ENCODE measurements around the gene NIPSNAP3A.

The NIPSNAP3A gene

GRCh38 chr9:104778802-104779201, 31.3 kb downstream of the NIPSNAP3A start:
- DNase-seq (ENCODE audit: low read depth in 2 of 2): no peak
- TF ChIP-seq, protein P1, sequence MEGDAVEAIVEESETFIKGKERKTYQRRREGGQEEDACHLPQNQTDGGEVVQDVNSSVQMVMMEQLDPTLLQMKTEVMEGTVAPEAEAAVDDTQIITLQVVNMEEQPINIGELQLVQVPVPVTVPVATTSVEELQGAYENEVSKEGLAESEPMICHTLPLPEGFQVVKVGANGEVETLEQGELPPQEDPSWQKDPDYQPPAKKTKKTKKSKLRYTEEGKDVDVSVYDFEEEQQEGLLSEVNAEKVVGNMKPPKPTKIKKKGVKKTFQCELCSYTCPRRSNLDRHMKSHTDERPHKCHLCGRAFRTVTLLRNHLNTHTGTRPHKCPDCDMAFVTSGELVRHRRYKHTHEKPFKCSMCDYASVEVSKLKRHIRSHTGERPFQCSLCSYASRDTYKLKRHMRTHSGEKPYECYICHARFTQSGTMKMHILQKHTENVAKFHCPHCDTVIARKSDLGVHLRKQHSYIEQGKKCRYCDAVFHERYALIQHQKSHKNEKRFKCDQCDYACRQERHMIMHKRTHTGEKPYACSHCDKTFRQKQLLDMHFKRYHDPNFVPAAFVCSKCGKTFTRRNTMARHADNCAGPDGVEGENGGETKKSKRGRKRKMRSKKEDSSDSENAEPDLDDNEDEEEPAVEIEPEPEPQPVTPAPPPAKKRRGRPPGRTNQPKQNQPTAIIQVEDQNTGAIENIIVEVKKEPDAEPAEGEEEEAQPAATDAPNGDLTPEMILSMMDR (IDR thresholded peaks at IDR 0.05; ENCODE audit: low read depth, low read length): no peak
- H3K4me3 ChIP-seq (replicated peaks in 1 of 2; ENCODE audit: low read depth in 2 of 2, low read length in 2 of 2): no peak overlapping the region

DNA sequence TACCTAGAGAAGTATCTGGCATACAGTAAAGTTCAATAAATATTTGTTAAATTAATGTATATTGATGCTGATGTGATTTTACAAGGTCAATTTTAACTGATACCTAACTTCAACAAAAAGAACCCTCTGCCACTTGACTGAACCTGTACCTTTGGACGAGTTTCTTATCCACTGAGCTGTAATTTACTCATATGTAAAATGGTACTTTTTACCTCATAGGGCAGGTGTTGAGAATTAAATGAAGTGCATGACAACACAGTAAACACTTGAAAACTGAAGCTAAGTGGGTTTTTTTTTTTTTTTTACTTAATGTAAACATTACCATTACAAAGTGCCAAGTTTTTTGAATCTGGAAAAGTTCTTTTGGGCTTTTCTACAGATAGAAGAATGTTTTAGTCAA, 31.9 kb downstream of the NIPSNAP3A start:
- TF ChIP-seq, protein P1 (IDR thresholded peaks at IDR 0.05; ENCODE audit: low read depth, low read length): no peak
- DNase-seq (ENCODE audit: low read depth in 2 of 2): no peak
- H3K4me3 ChIP-seq (replicated peaks in 1 of 2; ENCODE audit: low read depth in 2 of 2, low read length in 2 of 2): no peak overlapping the region

DNA sequence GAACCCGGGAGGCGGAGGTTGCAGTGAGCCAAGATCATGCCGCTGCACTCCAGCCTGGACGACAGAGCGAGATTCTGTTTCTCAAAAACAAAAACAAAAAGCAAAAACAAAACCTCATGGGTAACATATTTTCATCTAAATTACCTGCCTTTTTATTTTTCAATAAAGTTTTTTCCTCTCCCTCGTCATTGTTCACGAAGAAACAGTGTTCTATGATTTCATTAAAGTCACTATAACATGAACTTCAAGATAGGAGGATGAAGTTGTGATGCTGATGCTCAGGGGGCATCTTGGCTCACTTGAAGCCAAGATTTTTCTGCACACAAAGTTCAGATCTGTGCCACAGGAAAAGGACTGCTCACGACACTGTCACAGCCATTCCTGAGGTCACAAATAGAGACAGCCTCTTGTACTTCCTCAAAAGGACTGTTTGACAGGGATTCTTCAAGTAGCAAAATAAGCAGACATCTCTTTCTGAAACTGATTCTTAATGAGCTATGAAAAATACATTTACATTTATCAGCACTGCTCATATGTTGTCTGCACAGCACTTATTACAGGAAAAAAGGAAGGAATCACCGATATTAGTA, 32.6 kb downstream of the NIPSNAP3A start:
- no peak for DNase-seq (ENCODE audit: low read depth in 2 of 2)
- TF ChIP-seq, protein P1 (IDR thresholded peaks at IDR 0.05; ENCODE audit: low read depth, low read length): no peak
- H3K4me3 ChIP-seq (replicated peaks in 1 of 2; ENCODE audit: low read depth in 2 of 2, low read length in 2 of 2): no peak overlapping the region

DNA sequence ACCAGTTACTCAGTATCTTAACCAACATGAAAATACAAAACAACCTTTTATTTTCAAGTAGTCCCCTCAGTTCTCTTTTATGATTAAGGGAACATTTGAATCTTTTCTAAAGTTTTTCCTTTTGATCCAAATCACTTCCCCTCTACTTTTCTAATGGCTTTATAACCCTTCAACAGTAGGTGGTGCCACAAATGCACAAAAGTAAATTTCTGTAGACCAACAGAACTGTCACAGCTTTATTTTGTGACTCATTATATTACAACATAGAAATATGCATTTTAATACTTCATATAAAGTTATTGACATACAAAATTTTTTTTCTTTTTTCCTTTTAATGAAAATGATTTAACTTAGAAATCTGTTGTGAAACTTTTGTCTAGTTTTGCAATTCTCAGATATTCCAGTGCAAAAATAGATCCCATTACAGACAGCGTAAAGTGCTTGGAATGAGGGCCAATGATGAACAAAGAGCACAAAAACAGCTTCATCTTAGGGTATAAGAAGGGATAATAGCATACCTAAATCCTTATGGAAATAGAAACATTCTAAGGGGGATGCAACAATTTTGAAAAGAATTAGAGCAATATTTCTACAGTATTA, 33.4 kb downstream of the NIPSNAP3A start:
- peak; percentile 56 to 72 for DNase-seq (ENCODE audit: low read depth in 2 of 2)
- TF ChIP-seq, protein P1 (IDR thresholded peaks at IDR 0.05; ENCODE audit: low read depth, low read length): peak; percentile 55
- no peak overlapping the region for H3K4me3 ChIP-seq (replicated peaks in 1 of 2; ENCODE audit: low read depth in 2 of 2, low read length in 2 of 2)

DNA sequence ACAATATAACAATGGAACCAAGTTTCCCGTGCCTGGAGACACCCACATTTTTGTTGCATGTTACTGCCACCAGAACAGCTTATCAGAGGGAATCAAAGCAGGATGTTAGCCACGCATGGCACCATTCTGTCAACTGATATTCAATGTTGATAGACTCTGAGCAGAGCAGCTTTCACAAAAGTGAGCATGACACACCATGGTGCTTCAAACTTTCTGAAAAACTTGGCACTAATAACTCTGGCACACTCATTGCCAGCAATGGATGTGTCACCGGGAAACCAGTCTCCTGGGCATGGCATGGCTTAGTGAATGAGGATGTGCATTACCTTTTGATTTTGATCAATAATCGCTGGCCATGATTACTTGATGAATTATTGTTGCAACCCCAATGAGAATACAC, 36.1 kb downstream of the NIPSNAP3A start:
- TF ChIP-seq, protein P1 (IDR thresholded peaks at IDR 0.05; ENCODE audit: low read depth, low read length): no peak
- no peak for DNase-seq (ENCODE audit: low read depth in 2 of 2)
- H3K4me3 ChIP-seq (replicated peaks in 1 of 2; ENCODE audit: low read depth in 2 of 2, low read length in 2 of 2): no peak overlapping the region

GRCh38 chr9:104784098-104784497, 36.6 kb downstream of the NIPSNAP3A start:
- no peak overlapping the region for H3K4me3 ChIP-seq (replicated peaks in 1 of 2; ENCODE audit: low read depth in 2 of 2, low read length in 2 of 2)
- TF ChIP-seq, protein P1 (IDR thresholded peaks at IDR 0.05; ENCODE audit: low read depth, low read length): no peak
- DNase-seq (ENCODE audit: low read depth in 2 of 2): no peak

- TF ChIP-seq, protein P1 (IDR thresholded peaks at IDR 0.05; ENCODE audit: low read depth, low read length): no peak
- no peak overlapping the region for H3K4me3 ChIP-seq (replicated peaks in 1 of 2; ENCODE audit: low read depth in 2 of 2, low read length in 2 of 2)
- DNase-seq (ENCODE audit: low read depth in 2 of 2): no peak
Observed at GRCh38 chr9:104786293-104786692, 38.8 kb downstream of the NIPSNAP3A start.
